ENCODE measurements around the gene KCNG3.

KCNG3 gene

GRCh38 chr2:42448163-42448562, 45.6 kb downstream of the KCNG3 start:
- DNase-seq (ENCODE audit: low spot score): no peak
- no peak overlapping the region for H3K4me3 ChIP-seq
- no peak overlapping the region for H3K27ac ChIP-seq
- TF ChIP-seq CTCF (IDR thresholded peaks at IDR 0.05): no peak

GRCh38 chr2:42446503-42447271, 47.1 kb downstream of the KCNG3 start:
- TF ChIP-seq CTCF (IDR thresholded peaks at IDR 0.05): no peak
- Histone ChIP-seq H3K27ac (no peak overlapping the region), H3K4me3 (no peak overlapping the region)
- DNase-seq (ENCODE audit: low spot score): no peak

- Histone ChIP-seq H3K27ac (no peak overlapping the region), H3K4me3 (no peak overlapping the region)
- TF ChIP-seq CTCF (IDR thresholded peaks at IDR 0.05): no peak
- DNase-seq (ENCODE audit: low spot score): no peak
Observed at GRCh38 chr2:42443718-42444399, 49.9 kb downstream of the KCNG3 start.

- no peak overlapping the region for H3K27ac ChIP-seq
- H3K4me3 ChIP-seq: no peak overlapping the region
- no peak for TF ChIP-seq CTCF (IDR thresholded peaks at IDR 0.05)
- no peak for DNase-seq (ENCODE audit: low spot score)
Observed at GRCh38 chr2:42442774-42443173, 51.0 kb downstream of the KCNG3 start.

GRCh38 chr2:42438685-42439084, 55.1 kb downstream of the KCNG3 start:
- DNase-seq (ENCODE audit: low spot score): no peak
- Histone ChIP-seq H3K27ac (no peak overlapping the region), H3K4me3 (no peak overlapping the region)
- no peak for TF ChIP-seq CTCF (IDR thresholded peaks at IDR 0.05)

- no peak for DNase-seq (ENCODE audit: low spot score)
- Histone ChIP-seq H3K27ac (no peak overlapping the region), H3K4me3 (no peak overlapping the region)
- TF ChIP-seq CTCF (IDR thresholded peaks at IDR 0.05): no peak
Observed at GRCh38 chr2:42436370-42436769, 57.4 kb downstream of the KCNG3 start.

GRCh38 chr2:42435628-42436027, 58.2 kb downstream of the KCNG3 start:
- TF ChIP-seq CTCF (IDR thresholded peaks at IDR 0.05): no peak
- H3K4me3 ChIP-seq: no peak overlapping the region
- no peak for DNase-seq (ENCODE audit: low spot score)
- H3K27ac ChIP-seq: no peak overlapping the region

Measured in coronary artery (tissue), 2 donors.